Stimulated activated CD4-positive, alpha-beta T cell treated with anti-CD3 and anti-CD28 coated beads, Interleukin-1b, Interleukin-23, amount 100 ng/mL, for 48 hours (primary cell): Measurements from ENCODE around the gene UHMK1.
A peak's percentile ranks its signal among the peaks of the same experiment; 100 is the strongest.

ENCODE experiments used
- DNase-seq: peaks from one replicate; pipeline ENCODE4 v3.0.0-alpha.2; 2020

UHMK1 gene

GRCh38 chr1:162530307-162530987 is 32.8 kb downstream of the UHMK1 start:
- DNase-seq: no peak

- DNase-seq: no peak
Measured at GRCh38 chr1:162530988-162531319, 33.3 kb downstream of the UHMK1 start.

- DNase-seq: no peak
Measured at GRCh38 chr1:162535501-162535900, 37.9 kb downstream of the UHMK1 start.

DNA sequence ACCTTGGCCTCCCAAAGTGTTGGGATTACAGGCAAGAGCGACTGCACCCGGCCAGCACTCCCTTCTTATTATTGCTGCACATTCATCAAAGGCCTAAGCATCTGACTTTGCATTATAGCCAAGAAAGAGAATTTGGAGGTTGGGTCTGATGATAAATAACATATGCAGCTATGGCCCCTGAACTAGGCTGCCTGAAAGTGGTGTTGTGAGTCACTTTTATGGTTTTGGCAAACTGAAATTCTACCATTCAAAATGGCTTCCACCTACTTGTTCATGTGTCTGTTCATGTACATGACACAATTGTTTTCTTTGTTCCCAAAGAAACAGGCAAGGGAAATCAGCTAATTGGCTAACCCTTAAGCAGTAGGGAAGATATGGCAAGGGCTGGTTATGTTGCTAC is 38.9 kb downstream of the UHMK1 start:
- no peak for DNase-seq

DNA sequence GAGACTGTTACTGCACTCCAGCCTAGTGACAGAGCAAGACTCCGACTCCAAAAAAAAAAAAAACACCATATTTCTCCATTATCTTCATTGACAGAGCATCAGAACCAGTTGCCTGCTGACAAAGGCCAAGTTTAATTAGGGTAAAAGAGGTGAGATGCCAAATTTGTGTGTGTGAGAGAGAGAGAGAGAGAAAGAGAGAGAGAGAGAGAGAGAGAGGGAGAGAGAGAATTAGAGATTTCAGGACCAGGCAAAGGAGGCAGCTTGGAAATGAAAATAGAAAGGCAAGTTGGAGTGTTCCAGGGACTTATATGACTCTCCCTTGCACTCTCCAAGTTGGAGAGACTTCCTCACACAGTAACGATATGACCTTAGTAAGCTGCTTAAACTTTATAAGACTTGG is 39.6 kb downstream of the UHMK1 start:
- no peak for DNase-seq

GRCh38 chr1:162538815-162539431 is 41.3 kb downstream of the UHMK1 start:
- DNase-seq: no peak

GRCh38 chr1:162541619-162542141 is 44.1 kb downstream of the UHMK1 start:
- no peak for DNase-seq

DNA sequence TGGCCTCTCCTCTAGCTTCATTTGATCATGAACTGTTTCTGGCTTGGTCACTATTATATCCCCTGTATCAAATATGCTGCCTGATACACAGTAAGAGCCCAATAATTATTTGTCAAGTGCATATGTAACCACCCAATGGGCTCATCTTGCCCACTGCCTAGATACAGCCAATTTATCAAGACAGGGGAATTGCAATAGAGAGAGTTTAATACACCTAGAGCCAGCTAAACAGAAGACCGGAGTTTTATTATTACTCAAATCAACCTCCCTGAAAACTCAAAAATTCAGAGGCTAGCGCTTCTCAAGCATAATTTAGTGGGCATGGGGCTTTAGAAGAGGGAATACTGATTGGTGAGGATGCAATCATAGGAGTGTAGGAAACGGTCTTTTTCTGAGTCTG is 45.6 kb downstream of the UHMK1 start:
- no peak for DNase-seq

GRCh38 chr1:162548170-162548569 is 50.6 kb downstream of the UHMK1 start:
- no peak for DNase-seq

GRCh38 chr1:162549001-162549400 is 51.4 kb downstream of the UHMK1 start:
- DNase-seq: no peak

DNA sequence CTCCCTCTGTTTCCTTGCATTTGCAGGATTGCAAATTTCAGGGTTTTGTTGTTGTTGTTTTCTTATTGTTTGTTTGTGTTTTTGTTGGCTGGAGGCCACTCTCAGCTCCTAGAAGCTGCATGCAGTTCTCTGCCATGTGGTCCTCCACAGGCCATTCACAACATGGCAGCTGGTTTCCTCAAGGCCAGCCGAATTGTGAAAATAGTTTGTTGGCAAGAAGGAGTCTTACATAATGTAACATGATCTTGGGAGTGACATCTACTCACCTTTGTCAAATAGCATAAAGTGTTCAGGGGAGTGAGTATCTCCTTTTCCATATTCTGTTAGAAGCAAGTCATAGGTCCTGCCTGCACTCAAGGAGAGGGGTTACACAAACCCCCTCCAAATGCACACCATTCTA is 53.3 kb downstream of the UHMK1 start:
- DNase-seq: no peak

DNA sequence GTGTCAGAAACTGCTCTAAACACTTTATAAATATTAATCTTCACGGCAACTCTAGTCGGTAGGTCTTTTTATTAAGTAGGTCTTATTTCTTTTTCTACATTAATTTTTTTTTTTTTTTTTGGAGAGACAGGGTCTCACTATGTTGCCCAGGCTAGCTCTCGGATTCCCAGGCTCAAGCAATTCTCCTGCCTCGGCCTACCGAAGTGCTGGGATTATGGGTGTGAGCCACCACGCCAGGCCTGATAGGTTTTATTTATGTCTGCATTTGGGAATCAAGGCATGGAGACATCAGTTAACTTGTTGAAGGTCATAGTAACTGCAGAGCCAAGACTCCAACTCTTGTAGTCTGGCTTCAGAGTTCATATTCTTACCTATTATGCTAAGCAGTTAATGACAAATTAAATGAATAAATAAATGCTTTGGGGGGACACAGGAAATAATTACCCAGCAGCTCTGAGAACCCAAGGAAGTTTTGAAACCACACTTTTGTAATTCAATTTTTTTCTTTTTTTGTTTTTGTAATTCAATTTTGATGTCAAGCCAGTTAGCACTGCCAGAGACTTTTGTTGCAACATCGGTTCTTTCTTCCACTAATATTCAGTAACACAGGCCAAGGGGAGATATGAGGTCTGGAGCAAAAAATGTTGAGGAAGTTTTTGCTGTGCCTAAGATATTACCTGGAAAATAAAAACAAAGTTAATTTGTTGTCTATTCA is 54.5 kb downstream of the UHMK1 start:
- no peak for DNase-seq

DNA sequence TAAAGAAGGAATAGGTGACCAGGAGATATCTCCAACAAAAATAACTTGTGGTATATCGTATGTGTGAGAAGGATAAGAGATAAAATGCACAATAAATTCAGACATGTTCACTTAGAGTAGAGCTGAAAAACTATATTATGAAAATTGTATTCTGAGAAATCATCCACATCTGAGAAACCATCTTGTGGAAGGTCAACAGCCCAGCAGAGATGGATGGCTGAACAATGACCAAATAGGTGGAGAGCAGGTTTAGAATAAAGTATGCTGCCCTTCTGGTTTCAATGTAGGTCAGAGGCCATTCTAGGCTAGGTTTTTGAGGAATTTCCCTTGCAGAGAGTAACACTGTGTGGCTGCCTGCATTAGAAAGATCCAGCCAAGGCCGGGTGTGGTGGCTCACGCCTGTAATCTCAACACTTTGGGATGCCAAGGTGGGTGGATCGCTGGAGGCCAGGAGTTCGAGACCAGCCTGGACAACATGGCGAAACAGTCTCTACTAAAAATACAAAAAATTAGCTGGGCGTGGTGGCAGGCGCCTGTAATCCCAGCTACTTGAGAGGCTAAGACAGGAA is 55.1 kb downstream of the UHMK1 start:
- DNase-seq: no peak

GRCh38 chr1:162554258-162554657 is 56.6 kb downstream of the UHMK1 start:
- DNase-seq: no peak

GRCh38 chr1:162557536-162557935 is 59.9 kb downstream of the UHMK1 start:
- DNase-seq: no peak

GRCh38 chr1:162560303-162561036 is 62.9 kb downstream of the UHMK1 start:
- DNase-seq: no peak

DNA sequence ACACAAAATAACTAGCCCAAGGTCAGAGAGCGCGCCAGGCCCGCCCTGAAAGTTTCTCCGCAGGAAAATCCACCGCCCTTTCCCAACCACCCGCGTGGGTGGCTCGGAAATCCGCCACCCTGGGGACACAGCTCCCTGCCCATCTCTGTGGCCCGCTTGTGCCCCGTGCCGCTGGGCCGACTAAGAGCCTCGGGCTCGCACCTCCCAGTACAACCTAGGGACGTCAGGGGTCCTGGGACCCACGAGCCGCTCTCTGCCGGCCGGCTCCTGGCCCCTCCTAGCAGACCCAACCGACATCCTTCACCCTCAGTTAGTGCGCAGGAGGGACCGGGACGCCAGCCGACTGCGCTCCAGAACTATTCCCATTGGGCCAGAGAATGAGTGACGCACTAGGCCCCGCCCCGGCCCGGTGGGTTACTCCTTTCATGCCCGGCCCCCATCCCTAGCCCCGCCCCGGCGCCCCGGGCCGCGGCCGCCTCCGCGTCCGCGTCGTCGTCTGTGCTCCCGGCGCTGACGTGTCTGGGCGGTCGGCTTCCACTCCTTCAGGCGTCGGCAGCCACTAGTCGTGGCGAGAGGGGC is 63.5 kb downstream of the UHMK1 start:
- peak; percentile 97 for DNase-seq

DNA sequence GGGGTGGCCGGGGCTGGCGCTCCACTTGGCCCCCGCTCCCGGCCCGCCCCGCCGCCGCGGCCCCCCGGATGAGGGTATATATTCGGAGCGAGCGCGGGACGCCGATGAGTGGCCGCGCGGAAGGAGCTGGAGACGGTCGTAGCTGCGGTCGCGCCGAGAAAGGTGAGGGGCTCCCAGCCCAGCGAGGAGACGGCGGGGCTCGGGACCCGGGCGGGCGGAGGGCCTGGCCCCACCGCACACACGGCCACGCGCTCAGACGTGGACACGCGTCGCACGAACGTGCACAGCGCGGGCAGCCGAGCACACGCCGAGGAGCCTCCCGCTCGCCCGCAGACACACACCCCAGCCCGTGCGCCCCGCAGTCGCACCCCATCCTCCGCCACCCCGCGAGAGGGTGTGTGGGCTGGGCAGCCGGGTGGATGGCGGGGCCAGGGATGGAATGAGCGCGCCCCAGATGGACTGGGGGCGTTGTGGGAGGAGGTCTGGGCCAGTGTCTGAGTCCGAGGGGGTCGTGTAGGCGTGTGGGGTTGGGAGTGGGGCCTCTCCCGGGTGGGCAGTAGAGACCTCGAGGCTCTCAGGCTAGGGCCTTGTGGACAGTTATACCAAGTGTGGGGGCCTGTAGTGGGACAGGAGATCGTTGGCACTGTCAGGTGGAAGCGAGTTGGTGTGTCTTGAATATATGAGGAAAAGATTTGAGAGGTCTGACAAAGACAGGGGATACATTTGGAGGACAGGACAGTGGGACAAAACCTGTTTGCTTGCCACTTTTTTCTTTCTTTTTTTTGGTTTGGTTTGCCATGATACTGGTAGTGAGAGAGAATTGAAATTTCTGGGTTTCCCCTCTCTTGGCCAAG is 64.2 kb downstream of the UHMK1 start, which contains the start of gene UAP1:
Gene UAP1, plus strand, starts transcription at position 107 of the 854 bp plus-strand sequence. CDS start 4,347 bp downstream, outside the sequence.
- DNase-seq: peak; percentile 8

DNA sequence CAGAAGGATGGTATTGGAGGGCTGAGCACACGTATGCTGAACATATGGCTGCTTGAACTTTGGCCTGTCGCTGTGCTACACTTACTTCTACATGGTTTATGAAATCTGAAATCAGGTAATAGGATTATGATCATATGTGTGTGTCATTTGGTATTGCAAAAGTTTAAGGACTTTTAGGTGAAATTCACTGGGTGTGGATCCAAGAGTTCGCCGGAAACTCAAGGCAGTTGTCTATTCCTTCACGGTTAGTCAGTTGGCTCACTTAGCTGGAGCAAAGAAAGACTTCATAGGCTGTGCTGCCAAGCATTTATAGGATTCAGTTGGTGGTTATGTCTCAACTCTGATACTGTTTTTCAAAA is 64.8 kb downstream of the UHMK1 start:
- no peak for DNase-seq

GRCh38 chr1:162564762-162565218 is 67.2 kb downstream of the UHMK1 start:
- DNase-seq: no peak

GRCh38 chr1:162565460-162565859 is 67.8 kb downstream of the UHMK1 start:
- DNase-seq: no peak

DNA sequence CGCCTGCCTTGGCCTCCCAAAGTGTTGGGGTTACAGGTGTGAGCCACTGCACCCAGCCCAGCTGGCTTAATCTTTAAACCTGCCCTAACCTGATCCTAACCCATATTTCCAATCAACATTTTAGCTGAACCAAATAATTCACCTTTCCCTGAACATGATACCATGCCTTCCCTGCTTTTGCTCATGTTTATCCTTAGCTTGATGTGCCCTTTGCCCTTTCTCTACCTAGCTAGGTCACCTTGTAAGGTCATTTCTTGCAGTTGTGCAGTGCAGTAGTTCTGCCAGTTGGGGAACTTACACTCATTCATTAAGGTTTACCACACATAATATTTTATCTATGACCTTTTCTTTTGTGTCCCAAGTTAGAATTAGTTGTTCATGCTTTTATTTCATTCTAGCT is 69.3 kb downstream of the UHMK1 start:
- DNase-seq: no peak
